H1 (cell line): ENCODE results near the gene OR6M1. TPM values are rescaled to one million over a fixed set of nuclear protein-coding genes. Genes with fewer than 3 reads are reported as not detected.

Experiments used
- CTCF ChIA-PET: fragments of 300-600 bp; sonication (Branson Sonifier 250); formaldehyde crosslinking; loops from one replicate; lab custom pipeline; 2021; ENCODE audit not compliant: partially characterized antibody; lab: Charles Lee
- POLR2A ChIA-PET: fragments of 300-600 bp; sonication (Branson Sonifier 250); formaldehyde crosslinking; loops from one replicate; lab custom pipeline; 2021; ENCODE audit warnings: inconsistent platforms; ENCODE audit not compliant: partially characterized antibody; lab: Charles Lee
- DNase-seq, 2 experiments: peaks; one replicate each; pipeline versions ENCODE4 v3.0.0 to v3.0.0-alpha.2; 2010 to 2022; ENCODE audit warnings: low spot score in 2 of 2, low read depth in 1 of 2, mixed read lengths in 1 of 2
- FAIRE-seq: peaks from 2 replicates; lab custom pipeline; 2011; peaks lifted over from hg19 to GRCh38; lab: Jason Lieb, UNC
- H2AFZ ChIP-seq: 2 replicates; pipeline ENCODE4 v1.8.1; 2012; ENCODE audit warnings: low read length, inconsistent platforms
- H2AK5ac ChIP-seq: 2 replicates; pipeline ENCODE4 v1.6.1; 2013; ENCODE audit warnings: low read depth, low read length
- H2BK120ac ChIP-seq: replicated peaks from 2 replicates; pipeline ENCODE3; 2013; ENCODE audit warnings: low read depth, low read length, inconsistent platforms
- H2BK12ac ChIP-seq: 2 replicates; pipeline ENCODE4 v1.6.1; 2013; ENCODE audit warnings: low read depth, low read length
- H2BK15ac ChIP-seq: 2 replicates; pipeline ENCODE4 v1.6.1; 2013; ENCODE audit warnings: low read length
- H2BK20ac ChIP-seq: 2 replicates; pipeline ENCODE4 v1.6.1; 2013; ENCODE audit warnings: low read length
- H2BK5ac ChIP-seq: 2 replicates; pipeline ENCODE4 v1.6.1; 2013; ENCODE audit warnings: low read depth, low read length
- H3K14ac ChIP-seq: 2 replicates; pipeline ENCODE4 v1.6.1; 2013; ENCODE audit warnings: inconsistent platforms; ENCODE audit not compliant: insufficient read length
- H3K18ac ChIP-seq: 2 replicates; pipeline ENCODE4 v1.6.1; 2013; ENCODE audit warnings: low read length; ENCODE audit errors: extremely low read depth
- H3K23ac ChIP-seq: 2 replicates; pipeline ENCODE4 v1.6.1; 2013; ENCODE audit warnings: inconsistent platforms; ENCODE audit not compliant: insufficient read length
- H3K23me2 ChIP-seq: 2 replicates; pipeline ENCODE4 v1.6.1; 2013; ENCODE audit warnings: low read depth, low read length
- H3K27ac ChIP-seq: 2 replicates; pipeline ENCODE4 v1.6.1; 2011; ENCODE audit warnings: low read depth, low read length, inconsistent platforms
- H3K27me3 ChIP-seq, 4 experiments: replicated peaks in 1 of 4; 1 replicate in 1 of 4; 2 replicates in 3 of 4; pipeline versions ENCODE4 v1.6.1 to v1.8.1; 2011 to 2013; ENCODE audit warnings: low read length in 3 of 4, mild to moderate bottlenecking in 3 of 4, inconsistent platforms in 2 of 4, mixed read lengths in 2 of 4, moderate library complexity in 1 of 4; ENCODE audit not compliant: control insufficient read depth in 3 of 4, insufficient read depth in 3 of 4; ENCODE audit errors: extremely low read depth in 1 of 4
- H3K36me3 ChIP-seq, 4 experiments: 2 replicates each; pipeline versions ENCODE4 v1.6.1 to v1.8.1; 2011 to 2013; ENCODE audit warnings: mild to moderate bottlenecking in 4 of 4, low read length in 3 of 4, moderate library complexity in 2 of 4, control low read depth in 1 of 4, inconsistent platforms in 1 of 4; ENCODE audit not compliant: insufficient read depth in 4 of 4, control insufficient read depth in 2 of 4
- H3K4ac ChIP-seq: replicated peaks from 2 replicates; pipeline ENCODE3; 2013; ENCODE audit warnings: low read length, low read depth, mixed read lengths, inconsistent platforms; ENCODE audit not compliant: insufficient read length
- H3K4me1 ChIP-seq, 4 experiments: replicated peaks in 1 of 4; 1 replicate in 1 of 4; 2 replicates in 3 of 4; pipeline versions ENCODE4 v1.6.1 to v1.8.1; 2011 to 2013; ENCODE audit warnings: low read length in 3 of 4, inconsistent platforms in 2 of 4, mixed read lengths in 1 of 4; ENCODE audit not compliant: insufficient read depth in 4 of 4, control insufficient read depth in 3 of 4
- H3K4me2 ChIP-seq, 2 experiments: 2 replicates each; pipeline versions ENCODE4 v1.6.1 to v1.8.1; 2011 to 2013; ENCODE audit warnings: low read depth in 2 of 2, low read length in 2 of 2, control low read depth in 1 of 2, inconsistent platforms in 1 of 2, mild to moderate bottlenecking in 1 of 2; ENCODE audit not compliant: insufficient read depth in 1 of 2
- H3K4me3 ChIP-seq, 4 experiments: fragments of 200-600, 300-600 bp in 1 of 4; sonication (generic), shearing (Covaris generic), sonication (Bioruptor Twin) in 1 of 4; 2 replicates each; pipeline versions ENCODE4 v1.5.1 to v1.8.1; 2011 to 2016; ENCODE audit warnings: low read length in 4 of 4, low read depth in 3 of 4, control low read depth in 2 of 4, inconsistent platforms in 2 of 4, mild to moderate bottlenecking in 2 of 4, mixed read lengths in 1 of 4, moderate library complexity in 1 of 4; ENCODE audit not compliant: insufficient read depth in 2 of 4; ENCODE audit errors: extremely low read depth in 1 of 4
- H3K56ac ChIP-seq: replicated peaks from 2 replicates; pipeline ENCODE3; 2013; ENCODE audit warnings: low read depth, mild to moderate bottlenecking, mixed read lengths, low read length, inconsistent platforms; ENCODE audit not compliant: insufficient read length
- H3K79me1 ChIP-seq: 2 replicates; pipeline ENCODE4 v1.6.1; 2013; ENCODE audit warnings: low read depth, low read length, control low read depth
- H3K79me2 ChIP-seq, 2 experiments: 2 replicates each; pipeline versions ENCODE4 v1.6.1 to v1.8.1; 2012 to 2013; ENCODE audit warnings: low read length in 2 of 2, mild to moderate bottlenecking in 2 of 2, inconsistent platforms in 1 of 2; ENCODE audit not compliant: insufficient read depth in 2 of 2, control insufficient read depth in 1 of 2
- H3K9ac ChIP-seq, 4 experiments: replicated peaks in 1 of 4; 1 replicate in 1 of 4; 2 replicates in 3 of 4; pipeline versions ENCODE4 v1.6.1 to v1.8.1; 2011 to 2013; ENCODE audit warnings: low read depth in 3 of 4, low read length in 3 of 4, control low read depth in 2 of 4, mild to moderate bottlenecking in 2 of 4, moderate library complexity in 2 of 4, inconsistent platforms in 1 of 4; ENCODE audit errors: extremely low read depth in 1 of 4
- H3K9me3 ChIP-seq, 2 experiments: 2 replicates each; pipeline versions ENCODE4 v1.6.1 to v1.8.1; 2012 to 2013; ENCODE audit warnings: mild to moderate bottlenecking in 2 of 2, moderate library complexity in 2 of 2, control low read depth in 1 of 2, inconsistent platforms in 1 of 2, low read depth in 1 of 2, low read length in 1 of 2, mixed read lengths in 1 of 2; ENCODE audit not compliant: insufficient read depth in 2 of 2
- H4K20me1 ChIP-seq, 2 experiments: replicated peaks in 1 of 2; 2 replicates each; pipeline versions ENCODE3 to v1.8.1; 2011 to 2013; ENCODE audit warnings: inconsistent platforms in 2 of 2, low read length in 2 of 2, mild to moderate bottlenecking in 1 of 2; ENCODE audit not compliant: insufficient read depth in 2 of 2, control insufficient read depth in 1 of 2
- H4K5ac ChIP-seq: 2 replicates; pipeline ENCODE4 v1.6.1; 2013; ENCODE audit warnings: low read length, low read depth, mixed read lengths, inconsistent platforms; ENCODE audit not compliant: insufficient read length
- H4K8ac ChIP-seq: 2 replicates; pipeline ENCODE4 v1.8.0; 2013; ENCODE audit warnings: mild to moderate bottlenecking, moderate library complexity, low read length, inconsistent platforms; ENCODE audit not compliant: insufficient read depth; ENCODE audit errors: extremely low read depth
- H4K91ac ChIP-seq: replicated peaks from 2 replicates; pipeline ENCODE3; 2013; ENCODE audit warnings: low read length, mixed read lengths, inconsistent platforms; ENCODE audit not compliant: insufficient read length
- BCL11A ChIP-seq, 2 experiments: IDR thresholded peaks; one replicate each; pipeline ENCODE4 v1.6.1; 2011; ENCODE audit warnings: low read depth in 2 of 2, low read length in 2 of 2, mild to moderate bottlenecking in 2 of 2
- CBX8 ChIP-seq: fragments of 300-800, 300-1000 bp; sonication (generic); IDR thresholded peaks from 2 replicates; pipeline ENCODE4 v1.7.1; 2016; ENCODE audit warnings: low read depth, low read length, borderline replicate concordance
- EZH2 ChIP-seq: fragments of 200-600 bp; sonication (generic); IDR thresholded peaks from 2 replicates; pipeline ENCODE4 v1.7.1; 2012; ENCODE audit warnings: low read depth, mild to moderate bottlenecking, moderate library complexity, low read length, inconsistent platforms; ENCODE audit not compliant: severe bottlenecking
- KDM1A ChIP-seq: fragments of 200-600, 300-600 bp; sonication (generic); IDR thresholded peaks from 2 replicates; pipeline ENCODE4 v1.7.1; 2016; ENCODE audit warnings: mild to moderate bottlenecking, low read length, borderline replicate concordance
- POLR2A ChIP-seq, 2 experiments: IDR thresholded peaks; 1 replicate in 1 of 2; 2 replicates in 1 of 2; pipeline ENCODE4 v1.6.1; 2011; ENCODE audit warnings: low read depth in 2 of 2, low read length in 2 of 2, mild to moderate bottlenecking in 2 of 2; ENCODE audit errors: control extremely low read depth in 1 of 2
- POU5F1 ChIP-seq: IDR thresholded peaks from 2 replicates; pipeline ENCODE4 v1.6.1; 2011; ENCODE audit warnings: low read depth, mild to moderate bottlenecking, low read length, moderate library complexity
- RBBP5 ChIP-seq: IDR thresholded peaks from 2 replicates; pipeline ENCODE4 v1.7.1; 2012; ENCODE audit warnings: low read depth, mild to moderate bottlenecking, inconsistent platforms, low read length, moderate library complexity, borderline replicate concordance
- RFX5 ChIP-seq: IDR thresholded peaks from 2 replicates; pipeline ENCODE4 v1.6.1; 2011; ENCODE audit warnings: low read depth, low read length, improper control_type of control experiment, borderline replicate concordance
- SIX5 ChIP-seq: IDR thresholded peaks from 2 replicates; pipeline ENCODE4 v1.6.1; 2011; ENCODE audit warnings: mild to moderate bottlenecking, low read depth, low read length
- SP2 ChIP-seq: IDR thresholded peaks from 2 replicates; pipeline ENCODE4 v1.6.1; 2012; ENCODE audit warnings: mild to moderate bottlenecking, low read length, inconsistent platforms
- TAF1 ChIP-seq: IDR thresholded peaks from 2 replicates; pipeline ENCODE4 v1.6.1; 2011; ENCODE audit warnings: mild to moderate bottlenecking, low read depth, low read length
- TAF7 ChIP-seq: optimal IDR thresholded peaks from 2 replicates; pipeline ENCODE3; 2011; ENCODE audit warnings: low read depth, mild to moderate bottlenecking, inconsistent platforms, low read length, moderate library complexity, borderline replicate concordance
- WGBS, 2 experiments: shearing (Covaris generic) in 1 of 2; methylation state at CpG; one replicate each; pipeline versions ENCODE4 v1.1.6 to v1.1.7; 2013 to 2015; ENCODE audit warnings: low lambda C conversion rate in 2 of 2, mixed read lengths in 2 of 2, inconsistent platforms in 1 of 2, low coverage in 1 of 2, missing lambda C conversion rate in 1 of 2; ENCODE audit not compliant: insufficient replicate concordance in 2 of 2, insufficient coverage in 1 of 2, insufficient read length in 1 of 2; ENCODE audit errors: extremely low coverage in 1 of 2, missing lambda C conversion rate in 1 of 2; 5-methylcytosine and 5-hydroxymethylcytosine counted together
- polyA plus RNA-seq, 7 experiments: library from polyadenylated mRNA; depleted of rRNA in 3 of 7; stranded (reverse) in 5 of 7; unstranded in 2 of 7; fragments of >200 nt in 5 of 7; fragments of 200-250 nt in 2 of 7; gene quantifications; 1 replicate in 5 of 7; 2 replicates in 1 of 7; 4 replicates in 1 of 7; pipeline versions ENCODE4 v1.2.1 to v1.2.3, GENCODE V29; 2011 to 2013; ENCODE audit warnings: missing spikeins in 2 of 7, mixed read lengths in 2 of 7
- total RNA-seq: library from RNA; stranded (reverse); fragmentation: NEBNext Ultra II Directional; extraction: Animal tissue kit (Norgen Biotek cat#: 25700); gene quantifications from 2 replicates; pipeline ENCODE4 v1.2.1, GENCODE V29; 2021
- TF ChIP-seq, protein P1 (sequence below), 3 experiments: IDR thresholded peaks; 1 replicate in 2 of 3; 2 replicates in 1 of 3; pipeline versions ENCODE4 v1.5.1 to v1.6.1; 2011; ENCODE audit warnings: low read length in 3 of 3, mild to moderate bottlenecking in 3 of 3, inconsistent platforms in 2 of 3, low read depth in 1 of 3, moderate library complexity in 1 of 3; ENCODE audit not compliant: insufficient read depth in 1 of 3; ENCODE audit errors: control extremely low read depth in 1 of 3

OR6M1 gene
- total and polyA plus RNA-seq, 2 of the 8 experiments (the other 6 are each of a cell fraction or from before 2014, with no cell fraction given) = not detected

- H3K18ac ChIP-seq = no peak overlapping the region
- H3K4me1 ChIP-seq = no peaks in the 10 kb centered on the region; a peak in 1 of 7 replicates
- ChIA-PET CTCF (interaction anchor here (0.7 to 1.7 kb wide), 3 partner anchors 66 to 259 kb away, joined by 3 to 4 read pairs (median 3); no protein-coding TSS in a partner anchor), POLR2A (no interaction called here)
- no peak overlapping the region for H3K27ac ChIP-seq
- H3K79me2 ChIP-seq = no peaks in the 10 kb centered on the region
- H3K27me3 ChIP-seq = no peaks in the 10 kb centered on the region
- H3K4me2 ChIP-seq = no peak overlapping the region
- H3K23me2 ChIP-seq = no peaks in the 10 kb centered on the region
- H2AFZ ChIP-seq = no peak overlapping the region
- FAIRE-seq (no peak), DNase-seq (no peak)
- H2BK20ac ChIP-seq = no peak overlapping the region
- WGBS, 2 experiments = 74% methylated on average over 5 of the region's 5 CpGs; no CpG with 5 or more reads in 1 of the 2 experiments
- H3K14ac ChIP-seq = no peak overlapping the region
- H4K5ac ChIP-seq = no peak overlapping the region
- H4K8ac ChIP-seq = no peak overlapping the region
- no peak overlapping the region for H2BK15ac ChIP-seq
- H3K9ac ChIP-seq = no peak overlapping the region
- no peak overlapping the region for H2AK5ac ChIP-seq
- H3K9me3 ChIP-seq = no peaks in the 10 kb centered on the region
- no peak overlapping the region for H3K23ac ChIP-seq
- H2BK12ac ChIP-seq = no peak overlapping the region
- H3K56ac ChIP-seq = no peak overlapping the region
- no peaks in the 10 kb centered on the region for H3K36me3 ChIP-seq
- H3K4me3 ChIP-seq = no peak overlapping the region
- no peaks in the 10 kb centered on the region for H3K79me1 ChIP-seq
- no peak overlapping the region for H4K91ac ChIP-seq
- no peak overlapping the region for H2BK5ac ChIP-seq
- H3K4ac ChIP-seq = no peak overlapping the region
- no peak overlapping the region for H2BK120ac ChIP-seq
- H4K20me1 ChIP-seq = no peaks in the 10 kb centered on the region
- TF ChIP-seq RFX5 (no peak), CBX8 (no peak), SP2 (no peak), EZH2 (no peak), KDM1A (no peak), POU5F1 (no peak), SIX5 (no peak), RBBP5 (no peak), TAF7 (no peak), BCL11A (IDR thresholded peaks at IDR 0.05; ENCODE audit: low read depth in 2 of 2, low read length in 2 of 2) (no peak), TAF1 (no peak), POLR2A (IDR thresholded peaks at IDR 0.05; ENCODE audit: control extremely low read depth in 1 of 2, low read depth in 2 of 2, low read length in 2 of 2) (no peak)
- TF ChIP-seq, protein P1, sequence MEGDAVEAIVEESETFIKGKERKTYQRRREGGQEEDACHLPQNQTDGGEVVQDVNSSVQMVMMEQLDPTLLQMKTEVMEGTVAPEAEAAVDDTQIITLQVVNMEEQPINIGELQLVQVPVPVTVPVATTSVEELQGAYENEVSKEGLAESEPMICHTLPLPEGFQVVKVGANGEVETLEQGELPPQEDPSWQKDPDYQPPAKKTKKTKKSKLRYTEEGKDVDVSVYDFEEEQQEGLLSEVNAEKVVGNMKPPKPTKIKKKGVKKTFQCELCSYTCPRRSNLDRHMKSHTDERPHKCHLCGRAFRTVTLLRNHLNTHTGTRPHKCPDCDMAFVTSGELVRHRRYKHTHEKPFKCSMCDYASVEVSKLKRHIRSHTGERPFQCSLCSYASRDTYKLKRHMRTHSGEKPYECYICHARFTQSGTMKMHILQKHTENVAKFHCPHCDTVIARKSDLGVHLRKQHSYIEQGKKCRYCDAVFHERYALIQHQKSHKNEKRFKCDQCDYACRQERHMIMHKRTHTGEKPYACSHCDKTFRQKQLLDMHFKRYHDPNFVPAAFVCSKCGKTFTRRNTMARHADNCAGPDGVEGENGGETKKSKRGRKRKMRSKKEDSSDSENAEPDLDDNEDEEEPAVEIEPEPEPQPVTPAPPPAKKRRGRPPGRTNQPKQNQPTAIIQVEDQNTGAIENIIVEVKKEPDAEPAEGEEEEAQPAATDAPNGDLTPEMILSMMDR (IDR thresholded peaks at IDR 0.05; ENCODE audit: control extremely low read depth in 1 of 3, insufficient read depth in 1 of 3, low read depth in 1 of 3, low read length in 3 of 3) = no peak
Measured at GRCh38 chr11:123839131-123839530, 33.0 kb upstream of the OR6M1 start.
